ENCODE results near the gene KHDC1. TPM values are rescaled to one million over a fixed set of nuclear protein-coding genes. Genes with fewer than 3 reads are reported as not detected.
"Not testable (repeated sequence)": the region's sequence is repeated elsewhere in the genome, so short reads cannot be mapped to it uniquely, and the experiment has no call there.

The KHDC1 gene
- total and polyA plus RNA-seq, 12 donors, result 0.25 to 2.2 (median 0.83) TPM; not detected in 1

- H3K36me3 ChIP-seq (replicated peaks in 1 of 2), result no peaks in the 10 kb centered on the region
- TF ChIP-seq CTCF (IDR thresholded peaks at IDR 0.05) (no peak), POLR2A (IDR thresholded peaks at IDR 0.05) (no peak)
- H3K27me3 ChIP-seq, result no peaks in the 10 kb centered on the region
- H3K4me3 ChIP-seq, result no peak overlapping the region
- DNase-seq, result no peak
- 89 to 92% (median 91%) methylated on average over 1 of the region's 1 CpG for WGBS, 4 donors
- H3K9me3 ChIP-seq (replicated peaks in 1 of 3), result no peaks in the 10 kb centered on the region
- no peaks in the 10 kb centered on the region for H3K4me1 ChIP-seq (replicated peaks in 1 of 2)
- no peak overlapping the region for H3K27ac ChIP-seq
- intact Hi-C loops (cut with DNase I), result no loop called here
These were observed 59.9 kb downstream of the KHDC1 start for GRCh38 chr6:73203098-73203497.

GRCh38 chr6:73200735-73201134 is 62.3 kb downstream of the KHDC1 start:
- Histone ChIP-seq H3K27ac (no peak overlapping the region), H3K36me3 (replicated peaks in 1 of 2) (no peaks in the 10 kb centered on the region), H3K4me1 (replicated peaks in 1 of 2) (no peaks in the 10 kb centered on the region), H3K27me3 (no peaks in the 10 kb centered on the region), H3K9me3 (replicated peaks in 1 of 3) (no peaks in the 10 kb centered on the region), H3K4me3 (no peak overlapping the region)
- intact Hi-C loops (cut with DNase I), result no loop called here
- 54 to 67% (median 59%) methylated on average over 4 of the region's 4 CpGs for WGBS, 4 donors
- TF ChIP-seq CTCF (IDR thresholded peaks at IDR 0.05) (no peak), POLR2A (IDR thresholded peaks at IDR 0.05) (no peak)
- DNase-seq, result no peak

- no peak overlapping the region for H3K27ac ChIP-seq
- no peak overlapping the region for H3K4me3 ChIP-seq
- H3K27me3 ChIP-seq, result no peaks in the 10 kb centered on the region
- intact Hi-C loops (cut with DNase I), result no loop called here
- 62 to 79% (median 72%) methylated on average over 3 of the region's 3 CpGs for WGBS, 4 donors
- TF ChIP-seq POLR2A (IDR thresholded peaks at IDR 0.05) (no peak), CTCF (IDR thresholded peaks at IDR 0.05) (no peak)
- no peaks in the 10 kb centered on the region for H3K9me3 ChIP-seq (replicated peaks in 1 of 3)
- no peaks in the 10 kb centered on the region for H3K36me3 ChIP-seq (replicated peaks in 1 of 2)
- no peaks in the 10 kb centered on the region for H3K4me1 ChIP-seq (replicated peaks in 1 of 2)
- no peak for DNase-seq
These were observed 62.7 kb downstream of the KHDC1 start for GRCh38 chr6:73200247-73200646.

- no peaks in the 10 kb centered on the region for H3K36me3 ChIP-seq (replicated peaks in 1 of 2)
- H3K27me3 ChIP-seq, result no peaks in the 10 kb centered on the region
- WGBS, 4 donors, result 78 to 90% (median 85%) methylated on average over 6 to 7 of the region's 7 CpGs
- TF ChIP-seq POLR2A (IDR thresholded peaks at IDR 0.05), result no peak
- no peak for TF ChIP-seq CTCF (IDR thresholded peaks at IDR 0.05)
- intact Hi-C loops (cut with DNase I), result no loop called here
- no peaks in the 10 kb centered on the region for H3K4me1 ChIP-seq (replicated peaks in 1 of 2)
- no peak overlapping the region for H3K27ac ChIP-seq
- no peak for DNase-seq
- H3K4me3 ChIP-seq, result no peak overlapping the region
- H3K9me3 ChIP-seq (replicated peaks in 1 of 3), result no peaks in the 10 kb centered on the region
These were observed 68.3 kb downstream of the KHDC1 start for GRCh38 chr6:73194744-73195143.

- H3K4me3 ChIP-seq; H3K9me3 ChIP-seq (replicated peaks in 1 of 3); H3K27me3 ChIP-seq; H3K27ac ChIP-seq; intact Hi-C loops (cut with DNase I); H3K4me1 ChIP-seq (replicated peaks in 1 of 2); DNase-seq; H3K36me3 ChIP-seq (replicated peaks in 1 of 2): not testable (repeated sequence)
- WGBS, 4 donors, result 78 to 90% (median 84%) methylated on average over 4 of the region's 4 CpGs
These were observed 69.7 kb downstream of the KHDC1 start for GRCh38 chr6:73193302-73193701.

Small RNAs within 50 kb of the gene (small RNA-seq; reads per million reads assigned to genes)
- 0 reads per million in 2 donors for gene RPSAP41

Other genes with a start within 250 kb of the KHDC1 start
- gene KHDC1L, start 37.7 kb downstream of the KHDC1 start, total RNA-seq, result not detected
- not detected for gene KHDC1L, start 37.7 kb downstream of the KHDC1 start, polyA plus RNA-seq
- not detected for gene DPPA5, start 91.1 kb upstream of the KHDC1 start, total RNA-seq
- not detected for gene DPPA5, start 91.1 kb upstream of the KHDC1 start, polyA plus RNA-seq
- not detected for gene KHDC3L, start 99.5 kb upstream of the KHDC1 start, total RNA-seq
- not detected for gene KHDC3L, start 99.5 kb upstream of the KHDC1 start, polyA plus RNA-seq
- gene OOEP, start 106.7 kb upstream of the KHDC1 start, total RNA-seq, result under 1 TPM in 2 of 9 donors, not detected in 7; 0.74 to 0.90 TPM
- under 1 TPM in 2 of 3 donors, not detected in 1; 0.13 to 0.26 TPM for gene OOEP, start 106.7 kb upstream of the KHDC1 start, polyA plus RNA-seq
- 1 to 10 TPM in 3 of 9 donors, under 1 TPM in 4, not detected in 2; 0.11 to 1.6 (median 0.95) TPM for gene DDX43, start 131.6 kb upstream of the KHDC1 start, total RNA-seq
- gene DDX43, start 131.6 kb upstream of the KHDC1 start, polyA plus RNA-seq, result under 1 TPM; 0.40 to 0.51 (median 0.44) TPM
- gene CGAS, start 189.1 kb upstream of the KHDC1 start, total RNA-seq, result 1 to 10 TPM; 1.2 to 7.8 (median 3.0) TPM
- 1 to 10 TPM; 1.0 to 1.2 (median 1.2) TPM for gene CGAS, start 189.1 kb upstream of the KHDC1 start, polyA plus RNA-seq
- gene MTO1, start 198.5 kb upstream of the KHDC1 start, total RNA-seq, result 10 to 100 TPM; 16.9 to 29.9 (median 23.6) TPM
- gene MTO1, start 198.5 kb upstream of the KHDC1 start, polyA plus RNA-seq, result 10 to 100 TPM; 14.0 to 26.0 (median 20.3) TPM

Data from adrenal gland (tissue), 12 donors.